Activated naive CD4-positive, alpha-beta T cell treated with anti-CD3 and anti-CD28 coated beads, Interleukin-2, amount 50 U/mL, for 72 hours (primary cell): ENCODE results near the gene TUBB6. TPM values are rescaled to one million over a fixed set of nuclear protein-coding genes. Genes with fewer than 3 reads are reported as not detected.
A peak's percentile ranks its signal among the peaks of the same experiment; 100 is the strongest.

ENCODE experiments used
- ATAC-seq, 2 donors: fragments of 150-1000 bp; cut with Tn5 transposase; 2 replicates each; pipeline ENCODE4 v1.10.0; 2021; ENCODE audit warnings: mild to moderate bottlenecking in 2 of 2, moderate library complexity in 2 of 2
- DNase-seq, 2 donors: peaks; one replicate each; pipeline ENCODE4 v3.0.0; 2021 to 2022; ENCODE audit warnings: low spot score in 2 of 2
- H3K27ac Mint-ChIP-seq, 2 donors: one replicate each; pipeline ENCODE4 v1.8.0; 2022; ENCODE audit warnings: mild to moderate bottlenecking in 2 of 2, mixed read lengths in 2 of 2
- H3K36me3 Mint-ChIP-seq, 2 donors: one replicate each; pipeline ENCODE4 v1.8.0; 2022; ENCODE audit warnings: mixed read lengths in 2 of 2
- H3K9me3 Mint-ChIP-seq, 2 donors: one replicate each; pipeline ENCODE4 v1.8.0; 2022; ENCODE audit warnings: mixed read lengths in 2 of 2
- total RNA-seq, 2 donors: library from RNA; stranded (reverse); gene quantifications; one replicate each; pipeline ENCODE4 v1.2.3, GENCODE V29; 2022

TUBB6 gene
- total RNA-seq, 2 donors from 2014 or later, result 8.0 to 16.7 TPM

DNA sequence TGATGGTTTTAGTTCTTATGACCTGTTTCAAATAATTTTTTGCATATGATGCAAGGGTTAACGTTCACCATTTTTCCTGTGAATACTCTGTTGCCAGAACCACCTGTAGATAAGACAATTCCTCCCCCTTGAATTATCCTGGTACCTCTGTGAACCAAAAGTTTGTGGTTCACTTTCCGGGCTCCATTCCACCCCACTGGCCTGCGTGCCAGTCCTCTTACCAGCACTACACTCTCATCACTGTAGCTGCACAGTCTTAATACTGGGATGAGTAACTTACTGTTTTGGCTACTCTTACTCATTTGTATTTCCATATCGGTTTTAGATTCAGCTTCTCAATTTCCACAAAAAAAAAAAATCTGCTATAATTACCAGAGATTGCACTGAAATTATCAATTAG lies 34.6 kb downstream of the TUBB6 start:
- Mint-ChIP-seq H3K27ac (no peak overlapping the region), H3K9me3 (no peaks in the 10 kb centered on the region), H3K36me3 (peaks cover 15 to 26% of the 10 kb centered on the region in 2 donors)
- DNase-seq (no peak), ATAC-seq (no peak)

- Mint-ChIP-seq H3K36me3 (peaks cover 22 to 26% of the 10 kb centered on the region in 2 donors), H3K27ac (peak overlapping the region in 1 of 2 donors; percentile 72), H3K9me3 (no peaks in the 10 kb centered on the region)
- DNase-seq (no peak), ATAC-seq (no peak)
Observed at GRCh38 chr18:12345491-12346239, 37.6 kb downstream of the TUBB6 start.

GRCh38 chr18:12346240-12346565 lies 38.2 kb downstream of the TUBB6 start:
- Mint-ChIP-seq H3K9me3 (no peaks in the 10 kb centered on the region), H3K36me3 (peaks cover 25 to 29% of the 10 kb centered on the region in 2 donors), H3K27ac (peak overlapping the region in 1 of 2 donors; percentile 44)
- DNase-seq, result no peak
- ATAC-seq, result no peak

DNA sequence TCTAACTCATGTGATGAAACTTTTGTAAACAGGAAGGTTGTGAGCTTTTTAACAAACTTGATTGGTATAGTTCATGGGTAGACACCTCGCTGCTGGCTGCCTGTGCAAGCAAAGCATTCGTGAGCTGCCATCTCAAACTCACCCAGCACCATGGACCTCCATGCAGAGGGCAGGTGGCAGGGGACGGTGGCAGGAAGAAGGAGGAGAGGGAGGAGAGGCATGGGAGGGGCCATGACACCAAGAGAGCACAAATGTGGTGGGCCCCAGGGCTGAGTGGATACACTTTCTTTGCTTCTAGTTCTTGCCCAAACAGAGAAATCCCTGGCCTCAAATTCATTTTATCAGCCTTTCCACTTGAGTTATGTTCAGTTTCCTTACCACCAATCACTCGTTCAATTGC lies 39.9 kb downstream of the TUBB6 start:
- Mint-ChIP-seq H3K36me3 (peaks cover 20 to 27% of the 10 kb centered on the region in 2 donors), H3K27ac (peak overlapping the region; percentile 32 to 84), H3K9me3 (no peaks in the 10 kb centered on the region)
- no peak for DNase-seq
- no peak for ATAC-seq

DNA sequence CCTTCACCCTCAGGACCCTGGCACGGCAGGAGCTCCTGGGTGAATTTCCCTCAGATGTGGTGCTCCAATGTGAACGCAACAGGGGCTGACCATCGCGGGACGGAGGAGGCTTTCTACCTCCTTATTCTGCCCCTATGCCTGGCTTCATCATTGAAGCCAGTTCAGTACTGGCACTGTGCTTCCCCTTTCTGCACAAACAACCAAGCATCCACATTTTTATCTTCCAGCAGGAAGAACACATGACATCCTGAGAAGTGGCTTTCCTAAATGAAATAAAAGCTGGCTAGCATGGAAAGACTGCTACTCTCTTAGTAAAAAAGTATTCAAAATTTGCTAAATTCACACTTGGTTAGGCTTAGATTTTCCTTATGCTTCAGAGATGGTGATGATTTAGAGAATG lies 44.1 kb downstream of the TUBB6 start:
- H3K9me3 Mint-ChIP-seq, result no peaks in the 10 kb centered on the region
- ATAC-seq (no peak), DNase-seq (no peak)
- H3K36me3 Mint-ChIP-seq, result peaks cover 10 to 11% of the 10 kb centered on the region in 2 donors
- no peak overlapping the region for H3K27ac Mint-ChIP-seq

GRCh38 chr18:12359515-12359927 lies 51.5 kb downstream of the TUBB6 start:
- ATAC-seq (no peak), DNase-seq (no peak)
- H3K36me3 Mint-ChIP-seq, result peaks cover 12 to 14% of the 10 kb centered on the region in 2 donors
- H3K9me3 Mint-ChIP-seq, result no peaks in the 10 kb centered on the region
- H3K27ac Mint-ChIP-seq, result no peak overlapping the region

DNA sequence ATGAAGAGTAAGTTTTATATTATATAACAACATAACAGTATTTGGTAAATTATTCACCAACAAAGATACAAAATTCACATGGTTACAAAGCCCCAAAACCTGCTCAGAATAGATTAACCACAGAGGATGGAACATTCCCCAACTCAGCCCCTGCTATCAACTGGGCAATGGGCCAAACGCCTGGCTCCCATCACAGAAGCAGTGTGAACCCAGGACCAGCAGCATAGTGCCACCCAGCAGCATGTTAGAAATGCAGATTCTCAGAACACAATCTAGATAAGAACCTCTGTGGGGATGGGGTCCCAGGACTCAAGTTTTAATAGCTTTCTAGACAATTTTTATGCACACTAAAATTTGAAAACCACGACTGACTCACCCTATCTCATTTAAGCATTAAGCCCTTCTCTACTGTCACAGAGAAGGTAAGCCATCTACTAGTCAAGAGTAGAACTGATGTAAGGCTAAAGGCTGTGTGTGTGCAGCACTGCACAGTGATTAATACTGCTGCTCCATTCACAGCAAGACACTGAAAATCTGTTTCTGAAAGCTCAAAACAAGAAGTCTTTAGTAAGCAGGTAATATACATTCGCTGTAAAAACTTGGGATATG lies 53.8 kb downstream of the TUBB6 start:
- Mint-ChIP-seq H3K27ac (peak overlapping the region in 1 of 2 donors; percentile 65), H3K9me3 (no peaks in the 10 kb centered on the region), H3K36me3 (peaks cover 12 to 16% of the 10 kb centered on the region in 2 donors)
- no peak for DNase-seq
- peak; percentile 48 to 84 for ATAC-seq

- no peak overlapping the region for H3K27ac Mint-ChIP-seq
- DNase-seq, result no peak
- ATAC-seq, result no peak
- no peaks in the 10 kb centered on the region for H3K9me3 Mint-ChIP-seq
- H3K36me3 Mint-ChIP-seq, result peaks cover 17 to 21% of the 10 kb centered on the region in 2 donors
Observed at GRCh38 chr18:12362473-12363174, 54.6 kb downstream of the TUBB6 start.

DNA sequence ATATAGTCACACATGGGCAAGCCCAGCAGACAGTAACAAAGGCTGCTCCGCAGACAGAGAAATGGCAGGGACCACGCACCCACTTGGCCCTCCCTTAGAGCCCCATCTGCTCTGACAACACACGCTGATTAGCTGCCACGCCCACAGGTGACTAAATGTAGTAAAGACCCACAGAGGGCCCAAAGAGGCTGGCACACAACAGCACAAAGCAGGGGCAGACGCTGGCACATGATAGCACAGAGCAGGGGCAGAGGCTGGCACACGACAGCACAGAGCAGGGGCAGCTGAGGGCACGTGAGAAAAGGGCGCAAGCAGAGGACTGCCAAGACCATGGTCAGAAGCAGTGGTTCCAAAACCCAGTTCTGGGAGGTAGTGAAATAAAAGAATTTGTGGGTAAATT lies 58.3 kb downstream of the TUBB6 start:
- Mint-ChIP-seq H3K9me3 (no peaks in the 10 kb centered on the region), H3K36me3 (peaks cover 11 to 13% of the 10 kb centered on the region in 2 donors), H3K27ac (peak overlapping the region in 1 of 2 donors; percentile 55)
- DNase-seq, result no peak
- no peak for ATAC-seq

DNA sequence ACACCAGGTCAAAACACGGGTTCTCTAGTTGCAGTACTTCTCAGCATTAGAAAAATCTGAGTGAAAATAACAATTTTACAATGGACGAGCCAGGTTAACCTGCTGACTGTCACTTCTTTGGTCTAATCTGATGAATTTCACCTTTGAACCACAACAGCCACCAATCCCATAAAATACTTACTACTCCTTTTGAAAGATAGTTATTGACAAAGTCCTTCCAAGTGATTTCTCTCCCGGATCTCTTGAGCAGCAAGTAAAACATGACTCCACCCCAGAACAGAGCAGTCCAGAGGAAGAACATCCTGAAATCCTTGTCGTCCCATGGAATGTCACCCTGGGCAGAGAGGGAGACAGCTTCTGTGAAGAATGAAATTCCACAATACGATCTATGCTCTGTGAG lies 58.7 kb downstream of the TUBB6 start:
- DNase-seq (no peak), ATAC-seq (no peak)
- Mint-ChIP-seq H3K27ac (peak overlapping the region in 1 of 2 donors; percentile 10), H3K9me3 (no peaks in the 10 kb centered on the region), H3K36me3 (peaks cover 11 to 13% of the 10 kb centered on the region in 2 donors)

DNA sequence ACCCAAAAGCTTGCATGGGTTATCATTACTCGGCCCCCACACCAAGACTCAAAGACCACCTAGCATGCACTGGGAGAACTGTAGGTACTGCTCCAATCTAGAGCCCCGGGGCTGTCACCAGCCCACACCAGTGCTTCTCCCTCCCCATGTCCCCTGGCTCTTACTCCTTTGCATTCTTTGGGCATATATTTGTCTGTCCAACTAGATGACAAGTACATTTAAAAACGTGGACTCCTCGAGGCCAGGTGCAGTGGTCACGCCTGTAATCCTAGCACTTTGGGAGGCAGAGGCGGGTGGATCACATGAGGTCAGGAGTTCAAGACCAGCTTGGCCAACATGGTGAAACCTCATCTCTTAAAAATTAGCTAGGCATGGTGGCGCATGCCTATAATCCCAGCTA lies 61.2 kb downstream of the TUBB6 start:
- no peak for DNase-seq
- Mint-ChIP-seq H3K9me3 (no peaks in the 10 kb centered on the region), H3K36me3 (peaks cover 7 to 18% of the 10 kb centered on the region in 2 donors), H3K27ac (no peak overlapping the region)
- no peak for ATAC-seq

- H3K36me3 Mint-ChIP-seq, result peaks cover 5 to 28% of the 10 kb centered on the region in 2 donors
- no peak for DNase-seq
- no peak overlapping the region for H3K27ac Mint-ChIP-seq
- no peaks in the 10 kb centered on the region for H3K9me3 Mint-ChIP-seq
- ATAC-seq, result no peak
Observed at GRCh38 chr18:12371590-12371989, 63.5 kb downstream of the TUBB6 start.

DNA sequence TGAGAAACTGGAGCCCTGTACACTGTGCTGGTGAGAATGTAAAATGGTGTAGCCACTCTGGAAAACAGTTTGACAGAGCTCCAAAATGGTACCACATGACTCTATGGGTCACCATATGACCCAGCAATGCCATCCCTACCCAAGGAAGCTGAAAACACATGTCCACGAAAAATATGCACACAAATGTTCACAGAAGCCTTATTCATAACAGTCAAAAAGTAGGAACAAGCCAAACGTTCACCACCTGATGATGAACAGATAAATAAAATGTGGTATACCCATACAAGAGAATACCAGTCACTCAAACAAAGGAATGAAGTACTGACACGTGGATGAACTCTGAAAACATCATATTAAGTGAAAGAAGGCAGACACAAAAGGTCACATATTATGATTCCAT lies 64.4 kb downstream of the TUBB6 start:
- no peak overlapping the region for H3K27ac Mint-ChIP-seq
- no peaks in the 10 kb centered on the region for H3K9me3 Mint-ChIP-seq
- no peak for DNase-seq
- H3K36me3 Mint-ChIP-seq, result peaks cover 0 to 21% of the 10 kb centered on the region in 2 donors
- ATAC-seq, result no peak

GRCh38 chr18:12373116-12373770 lies 65.2 kb downstream of the TUBB6 start:
- ATAC-seq, result no peak
- H3K36me3 Mint-ChIP-seq, result peaks cover 5 to 27% of the 10 kb centered on the region in 2 donors
- H3K27ac Mint-ChIP-seq, result no peak overlapping the region
- DNase-seq, result no peak
- H3K9me3 Mint-ChIP-seq, result no peaks in the 10 kb centered on the region

- ATAC-seq (no peak), DNase-seq (no peak)
- no peaks in the 10 kb centered on the region for H3K9me3 Mint-ChIP-seq
- H3K36me3 Mint-ChIP-seq, result peaks cover 5 to 27% of the 10 kb centered on the region in 2 donors
- no peak overlapping the region for H3K27ac Mint-ChIP-seq
Observed at GRCh38 chr18:12373771-12374116, 65.7 kb downstream of the TUBB6 start.

DNA sequence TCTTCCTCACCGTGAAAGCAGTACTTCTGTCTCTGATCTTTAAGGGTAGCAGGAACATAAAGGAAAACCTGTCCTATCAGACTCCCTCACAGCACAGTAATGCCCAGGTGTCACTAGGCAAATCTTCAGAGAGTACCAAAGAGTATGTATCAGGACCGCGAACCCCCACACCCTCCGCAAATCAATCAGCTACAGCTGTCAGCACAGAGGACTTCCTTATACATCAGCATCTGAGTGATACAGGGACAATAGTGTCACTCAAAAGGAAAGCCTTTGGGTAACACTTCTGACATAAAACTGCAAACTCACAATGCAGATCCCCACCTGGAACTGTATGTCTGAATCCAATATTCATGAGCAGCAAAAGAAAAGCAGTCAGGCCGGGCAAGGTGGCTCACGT lies 66.4 kb downstream of the TUBB6 start:
- DNase-seq, result peak in 1 of 2 donors; percentile 15
- peak overlapping the region in 1 of 2 donors; percentile 88 for H3K27ac Mint-ChIP-seq

More for the DNA sequence above, 66.4 kb downstream of the TUBB6 start:
- ATAC-seq, result no peak
- H3K9me3 Mint-ChIP-seq, result no peaks in the 10 kb centered on the region
- peaks cover 5 to 27% of the 10 kb centered on the region in 2 donors for H3K36me3 Mint-ChIP-seq
